Mammary epithelial cell (primary cell): Measurements from ENCODE around the gene CHTF18.

Source experiments
- EZH2 ChIP-seq: IDR thresholded peaks from 2 replicates; pipeline ENCODE4 v1.6.1; 2012; ENCODE audit warnings: low read length, inconsistent platforms, borderline replicate concordance
- TF ChIP-seq, protein P1 (sequence below), 2 donors: IDR thresholded peaks in 1 of 2; conservative IDR thresholded peaks in 1 of 2; 2 replicates each; pipeline ENCODE4 v1.5.1; 2011 to 2012; ENCODE audit warnings: inconsistent platforms in 2 of 2, low read length in 2 of 2, mild to moderate bottlenecking in 2 of 2, control low read depth in 1 of 2, low read depth in 1 of 2; ENCODE audit not compliant: insufficient read depth in 1 of 2; ENCODE audit errors: extremely low read depth in 1 of 2

DNA sequence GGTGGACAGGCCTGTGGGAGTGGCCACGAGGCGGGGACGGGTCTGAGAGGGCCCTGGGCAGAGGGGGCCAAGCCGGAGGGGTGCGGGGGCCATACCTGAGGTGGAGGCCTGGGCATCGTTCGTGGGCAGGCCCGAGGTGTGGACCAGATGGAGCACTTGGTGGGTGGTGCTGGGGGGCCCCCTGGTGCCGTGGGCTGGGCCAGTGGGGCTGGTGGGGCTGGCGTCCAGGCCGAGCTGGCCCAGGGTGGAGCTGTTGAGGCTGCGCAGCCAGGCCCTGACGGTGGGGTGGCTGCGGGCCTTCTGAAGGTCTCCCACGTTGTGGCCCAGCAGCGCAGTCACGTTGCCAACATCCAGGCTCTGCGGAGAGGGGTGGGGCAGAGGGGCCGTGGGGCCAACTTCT is 18.5 kb upstream of the CHTF18 start:
- TF ChIP-seq, protein P1, sequence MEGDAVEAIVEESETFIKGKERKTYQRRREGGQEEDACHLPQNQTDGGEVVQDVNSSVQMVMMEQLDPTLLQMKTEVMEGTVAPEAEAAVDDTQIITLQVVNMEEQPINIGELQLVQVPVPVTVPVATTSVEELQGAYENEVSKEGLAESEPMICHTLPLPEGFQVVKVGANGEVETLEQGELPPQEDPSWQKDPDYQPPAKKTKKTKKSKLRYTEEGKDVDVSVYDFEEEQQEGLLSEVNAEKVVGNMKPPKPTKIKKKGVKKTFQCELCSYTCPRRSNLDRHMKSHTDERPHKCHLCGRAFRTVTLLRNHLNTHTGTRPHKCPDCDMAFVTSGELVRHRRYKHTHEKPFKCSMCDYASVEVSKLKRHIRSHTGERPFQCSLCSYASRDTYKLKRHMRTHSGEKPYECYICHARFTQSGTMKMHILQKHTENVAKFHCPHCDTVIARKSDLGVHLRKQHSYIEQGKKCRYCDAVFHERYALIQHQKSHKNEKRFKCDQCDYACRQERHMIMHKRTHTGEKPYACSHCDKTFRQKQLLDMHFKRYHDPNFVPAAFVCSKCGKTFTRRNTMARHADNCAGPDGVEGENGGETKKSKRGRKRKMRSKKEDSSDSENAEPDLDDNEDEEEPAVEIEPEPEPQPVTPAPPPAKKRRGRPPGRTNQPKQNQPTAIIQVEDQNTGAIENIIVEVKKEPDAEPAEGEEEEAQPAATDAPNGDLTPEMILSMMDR (conservative IDR thresholded peaks at IDR 0.05 in 1 of 2, IDR thresholded peaks at IDR 0.05 in 1 of 2; ENCODE audit: extremely low read depth in 1 of 2, insufficient read depth in 1 of 2, low read depth in 1 of 2, low read length in 2 of 2), result no peak
- no peak for TF ChIP-seq EZH2
